ENCODE measurements around the gene KRTAP9-2. TPM values are rescaled to one million over a fixed set of nuclear protein-coding genes. Genes with fewer than 3 reads are reported as not detected.

Gene KRTAP9-2
- total RNA-seq, 1 experiment from 2014 or later = not detected

Small RNAs within 50 kb of the gene (small RNA-seq; reads per million reads assigned to genes)
- gene KRTAP4-17P = not detected

Other genes with a start within 250 kb of the KRTAP9-2 start
- gene KRT40, start 242.3 kb upstream of the KRTAP9-2 start, total RNA-seq (2014; rRNA removed; shearing (Covaris generic)) = not detected in 2 replicates
- gene KRTAP3-3, start 232.5 kb upstream of the KRTAP9-2 start, total RNA-seq (2014; rRNA removed; shearing (Covaris generic)) = not detected in 2 replicates
- not detected in 2 replicates for gene KRTAP3-2, start 226.7 kb upstream of the KRTAP9-2 start, total RNA-seq (2014; rRNA removed; shearing (Covaris generic))
- gene KRTAP3-1, start 217.5 kb upstream of the KRTAP9-2 start, total RNA-seq (2014; rRNA removed; shearing (Covaris generic)) = not detected in 2 replicates
- gene KRTAP1-5, start 199.4 kb upstream of the KRTAP9-2 start, total RNA-seq (2014; rRNA removed; shearing (Covaris generic)) = not detected in 2 replicates
- gene KRTAP1-4, start 196.5 kb upstream of the KRTAP9-2 start, total RNA-seq (2014; rRNA removed; shearing (Covaris generic)) = not detected in 2 replicates
- not detected in 2 replicates for gene KRTAP1-3, start 191.8 kb upstream of the KRTAP9-2 start, total RNA-seq (2014; rRNA removed; shearing (Covaris generic))
- not detected in 2 replicates for gene KRTAP1-1, start 185.2 kb upstream of the KRTAP9-2 start, total RNA-seq (2014; rRNA removed; shearing (Covaris generic))
- 2.0 TPM in 1 of 2 replicates, not detected in the other for gene KRTAP2-1, start 179.3 kb upstream of the KRTAP9-2 start, total RNA-seq (2014; rRNA removed; shearing (Covaris generic))
- not detected in 2 replicates for gene KRTAP2-2, start 171.4 kb upstream of the KRTAP9-2 start, total RNA-seq (2014; rRNA removed; shearing (Covaris generic))
- 1.2 and 6.2 TPM in 2 replicates for gene KRTAP2-3, start 166.5 kb upstream of the KRTAP9-2 start, total RNA-seq (2014; rRNA removed; shearing (Covaris generic))
- not detected in 2 replicates for gene KRTAP2-4, start 160.8 kb upstream of the KRTAP9-2 start, total RNA-seq (2014; rRNA removed; shearing (Covaris generic))
- gene KRTAP4-7, start 142.5 kb upstream of the KRTAP9-2 start, total RNA-seq (2014; rRNA removed; shearing (Covaris generic)) = not detected in 2 replicates
- not detected in 2 replicates for gene KRTAP4-8, start 128.5 kb upstream of the KRTAP9-2 start, total RNA-seq (2014; rRNA removed; shearing (Covaris generic))
- not detected in 2 replicates for gene KRTAP4-16, start 124.4 kb upstream of the KRTAP9-2 start, total RNA-seq (2014; rRNA removed; shearing (Covaris generic))
- gene KRTAP4-9, start 121.3 kb upstream of the KRTAP9-2 start, total RNA-seq (2014; rRNA removed; shearing (Covaris generic)) = 0.29 and 0.57 TPM in 2 replicates
- gene KRTAP4-11, start 108.3 kb upstream of the KRTAP9-2 start, total RNA-seq (2014; rRNA removed; shearing (Covaris generic)) = not detected in 2 replicates
- not detected in 2 replicates for gene KRTAP4-12, start 102.5 kb upstream of the KRTAP9-2 start, total RNA-seq (2014; rRNA removed; shearing (Covaris generic))
- not detected in 2 replicates for gene KRTAP4-6, start 86.1 kb upstream of the KRTAP9-2 start, total RNA-seq (2014; rRNA removed; shearing (Covaris generic))
- gene KRTAP4-5, start 76.8 kb upstream of the KRTAP9-2 start, total RNA-seq (2014; rRNA removed; shearing (Covaris generic)) = not detected in 2 replicates
- gene KRTAP4-4, start 65.9 kb upstream of the KRTAP9-2 start, total RNA-seq (2014; rRNA removed; shearing (Covaris generic)) = not detected in 2 replicates
- gene KRTAP4-3, start 58.4 kb upstream of the KRTAP9-2 start, total RNA-seq (2014; rRNA removed; shearing (Covaris generic)) = not detected in 2 replicates
- gene KRTAP4-2, start 48.4 kb upstream of the KRTAP9-2 start, total RNA-seq (2014; rRNA removed; shearing (Covaris generic)) = not detected in 2 replicates
- gene KRTAP4-1, start 41.7 kb upstream of the KRTAP9-2 start, total RNA-seq (2014; rRNA removed; shearing (Covaris generic)) = not detected in 2 replicates
- gene KRTAP9-1, start 36.8 kb upstream of the KRTAP9-2 start, total RNA-seq (2014; rRNA removed; shearing (Covaris generic)) = not detected in 2 replicates
- not detected in 2 replicates for gene KRTAP9-3, start 5.8 kb downstream of the KRTAP9-2 start, total RNA-seq (2014; rRNA removed; shearing (Covaris generic))
- not detected in 2 replicates for gene KRTAP9-8, start 11.4 kb downstream of the KRTAP9-2 start, total RNA-seq (2014; rRNA removed; shearing (Covaris generic))
- gene KRTAP9-4, start 23.0 kb downstream of the KRTAP9-2 start, total RNA-seq (2014; rRNA removed; shearing (Covaris generic)) = not detected in 2 replicates
- gene KRTAP9-9, start 28.7 kb downstream of the KRTAP9-2 start, total RNA-seq (2014; rRNA removed; shearing (Covaris generic)) = not detected in 2 replicates
- gene KRTAP9-6, start 38.7 kb downstream of the KRTAP9-2 start, total RNA-seq (2014; rRNA removed; shearing (Covaris generic)) = not detected in 2 replicates
- not detected in 2 replicates for gene KRTAP9-7, start 49.0 kb downstream of the KRTAP9-2 start, total RNA-seq (2014; rRNA removed; shearing (Covaris generic))
- gene KRTAP29-1, start 76.2 kb downstream of the KRTAP9-2 start, total RNA-seq (2014; rRNA removed; shearing (Covaris generic)) = not detected in 2 replicates
- not detected in 2 replicates for gene KRTAP16-1, start 82.7 kb downstream of the KRTAP9-2 start, total RNA-seq (2014; rRNA removed; shearing (Covaris generic))
- not detected in 2 replicates for gene KRTAP17-1, start 89.1 kb downstream of the KRTAP9-2 start, total RNA-seq (2014; rRNA removed; shearing (Covaris generic))
- not detected in 2 replicates for gene KRT33A, start 124.2 kb downstream of the KRTAP9-2 start, total RNA-seq (2014; rRNA removed; shearing (Covaris generic))
- gene KRT33B, start 143.2 kb downstream of the KRTAP9-2 start, total RNA-seq (2014; rRNA removed; shearing (Covaris generic)) = not detected in 2 replicates
- gene KRT34, start 155.7 kb downstream of the KRTAP9-2 start, total RNA-seq (2014; rRNA removed; shearing (Covaris generic)) = 0.80 and 1.2 TPM in 2 replicates
- not detected in 2 replicates for gene KRT31, start 171.0 kb downstream of the KRTAP9-2 start, total RNA-seq (2014; rRNA removed; shearing (Covaris generic))
- not detected in 2 replicates for gene KRT37, start 197.9 kb downstream of the KRTAP9-2 start, total RNA-seq (2014; rRNA removed; shearing (Covaris generic))
- gene KRT38, start 214.3 kb downstream of the KRTAP9-2 start, total RNA-seq (2014; rRNA removed; shearing (Covaris generic)) = not detected in 2 replicates
- not detected in 2 replicates for gene KRT32, start 240.7 kb downstream of the KRTAP9-2 start, total RNA-seq (2014; rRNA removed; shearing (Covaris generic))

Measured in HT1080 (cell line).